Measurements from ENCODE around the gene ZNF653.
"Not testable (repeated sequence)": the region's sequence is repeated elsewhere in the genome, so short reads cannot be mapped to it uniquely, and the experiment has no call there.

ZNF653 gene

GRCh38 chr19:11435833-11436313 lies 69.8 kb downstream of the ZNF653 start:
- peaks cover 12 to 20% of the 10 kb centered on the region in 2 donors for H3K36me3 ChIP-seq (ENCODE audit: control insufficient read depth in 1 of 2, insufficient read depth in 2 of 2, low read length in 2 of 2)
- no peaks in the 10 kb centered on the region for H3K9me3 ChIP-seq (ENCODE audit: control insufficient read depth in 1 of 2, low read length in 2 of 2)
- H3K4me1 ChIP-seq (ENCODE audit: control insufficient read depth in 1 of 2, insufficient read depth in 2 of 2, low read length in 2 of 2) = peaks cover 6 to 18% of the 10 kb centered on the region in 2 donors
- H3K27me3 ChIP-seq (ENCODE audit: low read depth, low read length) = no peaks in the 10 kb centered on the region
- peak overlapping the region; percentile 90 for H3K27ac ChIP-seq (ENCODE audit: low read length)
- peak overlapping the region; percentile 94 to 96 for H3K4me3 ChIP-seq (ENCODE audit: low read depth in 1 of 2, low read length in 2 of 2)

GRCh38 chr19:11435057-11435832 lies 70.4 kb downstream of the ZNF653 start, which contains the start of the genes ODAD3 and PRKCSH:
TSS of gene ODAD3 (minus strand) at chr19:11435121. CDS start at chr19:11435016, 105 bp downstream.
TSS of gene PRKCSH (plus strand) at chr19:11435635. CDS start at chr19:11436118, 483 bp downstream.
- Histone ChIP-seq H3K9me3 (ENCODE audit: control insufficient read depth in 1 of 2, low read length in 2 of 2) (no peaks in the 10 kb centered on the region), H3K36me3 (ENCODE audit: control insufficient read depth in 1 of 2, insufficient read depth in 2 of 2, low read length in 2 of 2) (peaks cover 9 to 14% of the 10 kb centered on the region in 2 donors), H3K4me3 (ENCODE audit: low read depth in 1 of 2, low read length in 2 of 2) (peak within 1 kb of the TSS; percentile 94 to 96), H3K27ac (ENCODE audit: low read length) (peak within 1 kb of the TSS; percentile 90), H3K4me1 (ENCODE audit: control insufficient read depth in 1 of 2, insufficient read depth in 2 of 2, low read length in 2 of 2) (peaks cover 6 to 18% of the 10 kb centered on the region in 2 donors), H3K27me3 (ENCODE audit: low read depth, low read length) (no peaks in the 10 kb centered on the region)

GRCh38 chr19:11434703-11435056 lies 71.0 kb downstream of the ZNF653 start:
- no peaks in the 10 kb centered on the region for H3K9me3 ChIP-seq (ENCODE audit: control insufficient read depth in 1 of 2, low read length in 2 of 2)
- H3K4me1 ChIP-seq (ENCODE audit: control insufficient read depth in 1 of 2, insufficient read depth in 2 of 2, low read length in 2 of 2) = peaks cover 6 to 18% of the 10 kb centered on the region in 2 donors
- H3K4me3 ChIP-seq (ENCODE audit: low read depth in 1 of 2, low read length in 2 of 2) = peak overlapping the region; percentile 94 to 96
- peaks cover 9 to 14% of the 10 kb centered on the region in 2 donors for H3K36me3 ChIP-seq (ENCODE audit: control insufficient read depth in 1 of 2, insufficient read depth in 2 of 2, low read length in 2 of 2)
- H3K27me3 ChIP-seq (ENCODE audit: low read depth, low read length) = no peaks in the 10 kb centered on the region
- H3K27ac ChIP-seq (ENCODE audit: low read length) = peak overlapping the region; percentile 71

- H3K27me3 ChIP-seq (ENCODE audit: low read depth, low read length); H3K9me3 ChIP-seq (ENCODE audit: control insufficient read depth in 1 of 2, low read length in 2 of 2); H3K4me3 ChIP-seq (ENCODE audit: low read depth in 1 of 2, low read length in 2 of 2); H3K27ac ChIP-seq (ENCODE audit: low read length); H3K36me3 ChIP-seq (ENCODE audit: control insufficient read depth in 1 of 2, insufficient read depth in 2 of 2, low read length in 2 of 2): not testable (repeated sequence)
- H3K4me1 ChIP-seq (ENCODE audit: control insufficient read depth in 1 of 2, insufficient read depth in 2 of 2, low read length in 2 of 2) = peaks cover 6 to 18% of the 10 kb centered on the region in 2 donors
These were observed 72.1 kb downstream of the ZNF653 start for GRCh38 chr19:11433526-11433925.
